ENCODE results near the gene USP17L26.
A peak's percentile ranks its signal among the peaks of the same experiment; 100 is the strongest.
"Not testable (repeated sequence)": the region's sequence is repeated elsewhere in the genome, so short reads cannot be mapped to it uniquely, and the experiment has no call there.

Gene USP17L26, protein sequence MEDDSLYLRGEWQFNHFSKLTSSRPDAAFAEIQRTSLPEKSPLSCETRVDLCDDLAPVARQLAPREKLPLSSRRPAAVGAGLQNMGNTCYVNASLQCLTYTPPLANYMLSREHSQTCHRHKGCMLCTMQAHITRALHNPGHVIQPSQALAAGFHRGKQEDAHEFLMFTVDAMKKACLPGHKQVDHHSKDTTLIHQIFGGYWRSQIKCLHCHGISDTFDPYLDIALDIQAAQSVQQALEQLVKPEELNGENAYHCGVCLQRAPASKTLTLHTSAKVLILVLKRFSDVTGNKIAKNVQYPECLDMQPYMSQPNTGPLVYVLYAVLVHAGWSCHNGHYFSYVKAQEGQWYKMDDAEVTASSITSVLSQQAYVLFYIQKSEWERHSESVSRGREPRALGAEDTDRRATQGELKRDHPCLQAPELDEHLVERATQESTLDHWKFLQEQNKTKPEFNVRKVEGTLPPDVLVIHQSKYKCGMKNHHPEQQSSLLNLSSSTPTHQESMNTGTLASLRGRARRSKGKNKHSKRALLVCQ

DNA sequence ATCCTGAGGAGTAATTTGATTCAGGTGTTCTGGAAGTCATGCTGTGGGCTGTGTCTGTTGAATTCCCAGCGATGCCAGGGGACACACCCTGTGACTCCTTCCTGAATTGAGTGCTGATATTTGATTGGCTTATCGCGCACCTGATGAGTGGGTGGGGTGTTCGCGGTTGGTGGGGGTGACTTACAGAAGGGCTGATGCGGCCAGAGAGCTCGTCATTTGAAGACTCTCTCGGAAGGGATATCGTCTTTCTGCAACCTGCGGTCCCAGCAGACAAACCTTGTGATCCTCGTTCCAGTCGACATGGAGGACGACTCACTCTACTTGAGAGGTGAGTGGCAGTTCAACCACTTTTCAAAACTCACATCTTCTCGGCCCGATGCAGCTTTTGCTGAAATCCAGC, at the start of gene USP17L26:
TSS of gene USP17L26 (plus strand) at position 301 of the 400 bp plus-strand sequence. CDS start at position 301, 0 bp downstream.
- DNase-seq: not testable (repeated sequence)

DNA sequence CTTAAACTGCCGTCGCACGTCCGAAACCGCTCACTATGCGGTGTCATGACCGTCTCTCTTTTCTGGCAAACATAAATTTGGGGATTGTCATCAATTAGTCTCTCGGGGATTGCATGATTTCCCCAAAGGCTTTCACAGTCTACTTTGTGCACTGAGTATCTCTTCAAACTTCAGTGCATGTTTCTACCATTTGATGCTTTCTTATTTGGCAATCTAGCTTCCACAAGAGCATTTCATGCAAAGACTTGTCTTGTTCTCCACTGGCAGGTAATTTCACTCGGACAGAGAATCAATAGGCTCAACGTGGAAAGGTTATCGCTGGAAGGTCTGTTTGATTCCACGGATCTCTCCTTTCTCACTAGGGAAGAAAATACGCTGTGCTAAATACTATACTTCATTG, 10.3 kb upstream of the USP17L26 start:
- not testable (repeated sequence) for DNase-seq

GRCh38 chr4:9324865-9325264, 9.6 kb upstream of the USP17L26 start, which contains the start of gene USP17L24:
TSS of gene USP17L24 (plus strand) at chr4:9325165. CDS start at chr4:9325165, 0 bp downstream.
- not testable (repeated sequence) for DNase-seq

DNA sequence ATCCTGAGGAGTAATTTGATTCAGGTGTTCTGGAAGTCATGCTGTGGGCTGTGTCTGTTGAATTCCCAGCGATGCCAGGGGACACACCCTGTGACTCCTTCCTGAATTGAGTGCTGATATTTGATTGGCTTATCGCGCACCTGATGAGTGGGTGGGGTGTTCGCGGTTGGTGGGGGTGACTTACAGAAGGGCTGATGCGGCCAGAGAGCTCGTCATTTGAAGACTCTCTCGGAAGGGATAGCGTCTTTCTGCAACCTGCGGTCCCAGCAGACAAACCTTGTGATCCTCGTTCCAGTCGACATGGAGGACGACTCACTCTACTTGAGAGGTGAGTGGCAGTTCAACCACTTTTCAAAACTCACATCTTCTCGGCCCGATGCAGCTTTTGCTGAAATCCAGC, 4.8 kb upstream of the USP17L26 start, which contains the start of gene USP17L25:
TSS of gene USP17L25 (plus strand) at position 301 of the 400 bp plus-strand sequence. CDS start at position 301, 0 bp downstream.
- not testable (repeated sequence) for DNase-seq

DNA sequence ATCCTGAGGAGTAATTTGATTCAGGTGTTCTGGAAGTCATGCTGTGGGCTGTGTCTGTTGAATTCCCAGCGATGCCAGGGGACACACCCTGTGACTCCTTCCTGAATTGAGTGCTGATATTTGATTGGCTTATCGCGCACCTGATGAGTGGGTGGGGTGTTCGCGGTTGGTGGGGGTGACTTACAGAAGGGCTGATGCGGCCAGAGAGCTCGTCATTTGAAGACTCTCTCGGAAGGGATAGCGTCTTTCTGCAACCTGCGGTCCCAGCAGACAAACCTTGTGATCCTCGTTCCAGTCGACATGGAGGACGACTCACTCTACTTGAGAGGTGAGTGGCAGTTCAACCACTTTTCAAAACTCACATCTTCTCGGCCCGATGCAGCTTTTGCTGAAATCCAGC, 4.6 kb downstream of the USP17L26 start, which contains the start of gene USP17L5:
TSS of gene USP17L5 (plus strand) at position 301 of the 400 bp plus-strand sequence. CDS start at position 301, 0 bp downstream.
- DNase-seq: not testable (repeated sequence)

DNA sequence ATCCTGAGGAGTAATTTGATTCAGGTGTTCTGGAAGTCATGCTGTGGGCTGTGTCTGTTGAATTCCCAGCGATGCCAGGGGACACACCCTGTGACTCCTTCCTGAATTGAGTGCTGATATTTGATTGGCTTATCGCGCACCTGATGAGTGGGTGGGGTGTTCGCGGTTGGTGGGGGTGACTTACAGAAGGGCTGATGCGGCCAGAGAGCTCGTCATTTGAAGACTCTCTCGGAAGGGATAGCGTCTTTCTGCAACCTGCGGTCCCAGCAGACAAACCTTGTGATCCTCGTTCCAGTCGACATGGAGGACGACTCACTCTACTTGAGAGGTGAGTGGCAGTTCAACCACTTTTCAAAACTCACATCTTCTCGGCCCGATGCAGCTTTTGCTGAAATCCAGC, 9.4 kb downstream of the USP17L26 start, which contains the start of gene USP17L27:
TSS of gene USP17L27 (plus strand) at position 301 of the 400 bp plus-strand sequence. CDS start at position 301, 0 bp downstream.
- DNase-seq: not testable (repeated sequence)

DNA sequence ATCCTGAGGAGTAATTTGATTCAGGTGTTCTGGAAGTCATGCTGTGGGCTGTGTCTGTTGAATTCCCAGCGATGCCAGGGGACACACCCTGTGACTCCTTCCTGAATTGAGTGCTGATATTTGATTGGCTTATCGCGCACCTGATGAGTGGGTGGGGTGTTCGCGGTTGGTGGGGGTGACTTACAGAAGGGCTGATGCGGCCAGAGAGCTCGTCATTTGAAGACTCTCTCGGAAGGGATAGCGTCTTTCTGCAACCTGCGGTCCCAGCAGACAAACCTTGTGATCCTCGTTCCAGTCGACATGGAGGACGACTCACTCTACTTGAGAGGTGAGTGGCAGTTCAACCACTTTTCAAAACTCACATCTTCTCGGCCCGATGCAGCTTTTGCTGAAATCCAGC, 14.1 kb downstream of the USP17L26 start, which contains the start of gene USP17L28:
TSS of gene USP17L28 (plus strand) at position 301 of the 400 bp plus-strand sequence. CDS start at position 301, 0 bp downstream.
- DNase-seq: not testable (repeated sequence)

GRCh38 chr4:9350866-9351265, 16.4 kb downstream of the USP17L26 start:
- not testable (repeated sequence) for DNase-seq

- DNase-seq: not testable (repeated sequence)
These were observed 18.9 kb downstream of the USP17L26 start, which contains the start of gene USP17L29 for GRCh38 chr4:9353338-9353737. TSS of gene USP17L29 (plus strand) at chr4:9353638. CDS start at chr4:9353638, 0 bp downstream.

DNA sequence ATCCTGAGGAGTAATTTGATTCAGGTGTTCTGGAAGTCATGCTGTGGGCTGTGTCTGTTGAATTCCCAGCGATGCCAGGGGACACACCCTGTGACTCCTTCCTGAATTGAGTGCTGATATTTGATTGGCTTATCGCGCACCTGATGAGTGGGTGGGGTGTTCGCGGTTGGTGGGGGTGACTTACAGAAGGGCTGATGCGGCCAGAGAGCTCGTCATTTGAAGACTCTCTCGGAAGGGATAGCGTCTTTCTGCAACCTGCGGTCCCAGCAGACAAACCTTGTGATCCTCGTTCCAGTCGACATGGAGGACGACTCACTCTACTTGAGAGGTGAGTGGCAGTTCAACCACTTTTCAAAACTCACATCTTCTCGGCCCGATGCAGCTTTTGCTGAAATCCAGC, 28.4 kb downstream of the USP17L26 start, which contains the start of gene USP17L30:
TSS of gene USP17L30 (plus strand) at position 301 of the 400 bp plus-strand sequence. CDS start at position 301, 0 bp downstream.
- not testable (repeated sequence) for DNase-seq

GRCh38 chr4:9379881-9380280, 45.4 kb downstream of the USP17L26 start:
- DNase-seq: not testable (repeated sequence)

GRCh38 chr4:9381012-9381534, 46.6 kb downstream of the USP17L26 start:
- peak; percentile 12 to 57 for DNase-seq

DNA sequence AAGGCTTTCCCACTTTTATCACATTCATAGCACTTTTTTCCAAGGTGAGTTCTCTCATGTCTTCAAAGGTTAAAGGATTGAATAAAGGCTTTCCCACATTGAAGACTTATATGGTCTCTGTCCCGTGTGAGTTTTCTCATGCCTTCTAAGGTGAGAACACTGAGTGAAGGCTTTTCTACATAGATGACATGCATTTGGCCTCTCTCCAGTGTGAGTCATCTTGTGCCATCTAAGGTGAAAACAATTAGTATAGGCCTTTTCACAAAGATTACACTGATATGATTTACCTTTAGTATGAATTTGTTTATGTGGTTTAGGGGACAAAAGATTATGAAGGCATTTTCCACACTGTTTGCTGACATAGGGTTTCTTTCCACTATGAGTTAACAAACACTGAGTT, 49.7 kb downstream of the USP17L26 start:
- DNase-seq: no peak

Data from activated CD4-positive, alpha-beta T cell treated with anti-CD3 and anti-CD28 coated beads for 4 hours (primary cell).